OCI-LY7 (cell line): ENCODE results near the gene ACTL7A.

Experiments
- EZH2phosphoT487 ChIP-seq: fragments of 200-600 bp; sonication (generic); IDR thresholded peaks from 2 replicates; pipeline ENCODE4 v1.6.1; 2018; ENCODE audit warnings: low read depth, borderline replicate concordance, mild to moderate bottlenecking, mixed run types, antibody characterized with exemption, low read length, moderate library complexity, mixed read lengths
- TF ChIP-seq, protein P1 (sequence below): fragments of 200-600 bp; sonication (generic); conservative IDR thresholded peaks from 2 replicates; pipeline ENCODE4 v1.5.1; 2014; ENCODE audit warnings: mild to moderate bottlenecking, antibody characterized with exemption, low read length, moderate library complexity, mixed read lengths

DNA sequence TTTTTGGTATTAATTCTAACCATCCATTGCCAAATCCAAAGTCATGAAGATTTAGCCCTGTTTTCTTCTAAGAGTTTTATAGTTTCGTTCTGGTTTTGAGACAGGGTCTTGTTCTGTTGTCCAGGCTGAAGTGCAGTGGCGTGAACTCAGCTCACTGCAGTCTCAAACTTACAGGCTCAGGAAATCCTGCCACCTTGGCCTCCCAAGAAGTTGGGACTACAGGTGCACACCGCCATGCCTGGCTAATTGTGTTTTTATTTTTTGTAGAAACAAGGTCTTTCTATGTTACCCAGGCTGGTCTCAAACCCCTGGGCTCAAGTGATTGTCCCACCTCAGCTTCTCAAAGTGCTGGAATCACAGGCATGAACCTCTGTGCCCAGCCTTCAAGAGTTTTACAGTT lies 21.0 kb downstream of the ACTL7A start:
- TF ChIP-seq, protein P1, sequence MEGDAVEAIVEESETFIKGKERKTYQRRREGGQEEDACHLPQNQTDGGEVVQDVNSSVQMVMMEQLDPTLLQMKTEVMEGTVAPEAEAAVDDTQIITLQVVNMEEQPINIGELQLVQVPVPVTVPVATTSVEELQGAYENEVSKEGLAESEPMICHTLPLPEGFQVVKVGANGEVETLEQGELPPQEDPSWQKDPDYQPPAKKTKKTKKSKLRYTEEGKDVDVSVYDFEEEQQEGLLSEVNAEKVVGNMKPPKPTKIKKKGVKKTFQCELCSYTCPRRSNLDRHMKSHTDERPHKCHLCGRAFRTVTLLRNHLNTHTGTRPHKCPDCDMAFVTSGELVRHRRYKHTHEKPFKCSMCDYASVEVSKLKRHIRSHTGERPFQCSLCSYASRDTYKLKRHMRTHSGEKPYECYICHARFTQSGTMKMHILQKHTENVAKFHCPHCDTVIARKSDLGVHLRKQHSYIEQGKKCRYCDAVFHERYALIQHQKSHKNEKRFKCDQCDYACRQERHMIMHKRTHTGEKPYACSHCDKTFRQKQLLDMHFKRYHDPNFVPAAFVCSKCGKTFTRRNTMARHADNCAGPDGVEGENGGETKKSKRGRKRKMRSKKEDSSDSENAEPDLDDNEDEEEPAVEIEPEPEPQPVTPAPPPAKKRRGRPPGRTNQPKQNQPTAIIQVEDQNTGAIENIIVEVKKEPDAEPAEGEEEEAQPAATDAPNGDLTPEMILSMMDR: no peak
- no peak for TF ChIP-seq EZH2phosphoT487
